Fibroblast of peridontal ligament (primary cell): ENCODE results near the gene ATP9B.
"Not testable (repeated sequence)": the region's sequence is repeated elsewhere in the genome, so short reads cannot be mapped to it uniquely, and the experiment has no call there.

Experiments used
- DNase-seq: peaks from one replicate; pipeline ENCODE4 v3.0.0-alpha.2; 2010; ENCODE audit errors: extremely low read depth

The ATP9B gene

DNA sequence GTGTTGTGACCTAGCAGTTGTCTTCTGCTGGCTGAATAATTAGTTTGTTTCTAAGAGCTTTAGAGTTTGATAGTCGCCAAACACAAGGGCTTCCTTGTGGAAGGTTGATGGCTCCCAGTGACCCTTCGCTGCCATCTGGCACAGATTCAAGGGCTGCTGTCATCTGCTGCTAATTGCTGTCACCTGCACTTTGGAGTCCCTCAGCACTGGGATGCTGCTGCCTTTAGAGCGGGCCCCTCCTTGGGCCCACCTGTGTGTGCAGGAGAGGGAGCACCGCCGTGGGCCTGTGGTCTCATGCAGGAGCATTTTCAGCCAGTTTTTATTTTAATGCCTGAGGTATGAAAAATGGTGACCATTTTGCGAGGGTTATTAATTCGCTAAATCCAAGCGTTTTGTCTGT is 172.6 kb downstream of the ATP9B start:
- no peak for DNase-seq

DNA sequence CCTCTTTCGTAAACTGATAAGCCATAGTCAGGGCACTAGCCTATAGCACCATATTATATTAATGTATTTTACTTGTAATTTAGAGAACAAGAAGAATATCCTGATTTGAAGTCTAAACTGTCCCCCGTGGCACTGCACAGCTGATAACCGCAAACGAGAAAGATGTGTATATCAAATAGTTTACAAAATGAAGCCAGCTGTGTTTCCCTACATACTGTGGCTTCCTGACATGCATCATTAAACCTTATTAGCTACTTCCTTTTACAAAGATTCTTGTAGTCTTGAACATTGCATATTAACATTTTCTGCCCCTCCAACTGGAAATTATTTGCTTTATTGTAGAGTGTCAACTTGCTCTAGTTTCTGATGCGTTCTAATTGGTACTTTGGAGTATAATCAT is 173.1 kb downstream of the ATP9B start:
- peak; percentile 1 for DNase-seq

DNA sequence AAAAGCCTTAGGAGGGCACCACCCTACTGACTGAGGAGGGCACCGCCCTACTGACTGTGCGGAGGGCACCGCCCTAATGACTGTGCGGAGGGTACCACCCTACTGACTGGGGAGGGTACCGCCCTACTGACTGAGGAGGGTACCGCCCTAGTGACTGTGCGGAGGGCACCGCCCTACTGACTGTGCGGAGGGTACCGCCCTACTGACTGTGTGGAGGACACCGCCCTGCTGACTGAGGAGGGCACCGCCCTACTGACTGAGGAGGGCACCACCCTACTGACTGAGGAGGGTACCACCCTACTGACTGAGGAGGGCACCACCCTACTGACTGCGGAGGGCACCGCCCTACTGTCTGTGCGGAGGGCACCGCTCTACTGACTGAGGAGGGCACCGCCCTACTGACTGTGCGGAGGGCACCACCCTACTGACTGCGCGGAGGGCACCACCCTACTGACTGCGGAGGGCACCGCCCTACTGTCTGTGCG is 176.4 kb downstream of the ATP9B start:
- DNase-seq = no peak

DNA sequence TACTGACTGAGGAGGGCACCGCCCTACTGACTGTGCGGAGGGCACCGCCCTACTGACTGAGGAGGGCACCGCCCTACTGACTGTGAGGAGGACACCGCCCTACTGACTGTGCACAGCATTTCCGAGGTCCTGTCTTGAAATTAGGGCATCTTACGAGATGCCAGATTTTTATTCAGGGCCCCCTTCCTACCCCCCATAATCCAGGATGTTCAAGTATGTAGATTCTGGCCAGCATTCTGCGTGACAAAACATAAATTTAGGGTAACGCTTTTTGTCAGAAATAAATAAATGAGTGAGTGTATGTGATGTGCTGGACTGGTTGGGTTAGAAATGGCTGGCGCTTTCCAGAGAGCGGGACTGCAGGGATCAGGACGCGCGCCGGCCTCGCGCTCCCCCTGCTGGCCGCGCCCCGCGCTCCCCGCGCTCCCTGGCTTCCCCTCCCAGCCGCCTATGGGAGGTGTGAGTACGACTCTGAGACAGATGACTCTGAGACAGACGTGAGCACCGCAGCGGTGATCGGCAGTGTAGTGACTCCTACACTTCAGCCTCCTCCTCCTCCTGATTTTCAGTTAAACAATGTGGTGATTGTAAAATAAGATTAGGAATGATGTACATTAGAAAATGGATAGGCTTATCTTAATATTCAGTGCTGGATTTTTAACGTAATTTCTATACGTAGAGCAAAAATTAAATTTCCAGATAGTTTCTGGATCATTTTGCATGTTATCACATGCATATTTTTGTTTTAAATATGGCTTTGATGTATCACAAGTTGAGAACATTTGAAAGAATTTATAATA is 177.3 kb downstream of the ATP9B start:
- peak; percentile 53 for DNase-seq

DNA sequence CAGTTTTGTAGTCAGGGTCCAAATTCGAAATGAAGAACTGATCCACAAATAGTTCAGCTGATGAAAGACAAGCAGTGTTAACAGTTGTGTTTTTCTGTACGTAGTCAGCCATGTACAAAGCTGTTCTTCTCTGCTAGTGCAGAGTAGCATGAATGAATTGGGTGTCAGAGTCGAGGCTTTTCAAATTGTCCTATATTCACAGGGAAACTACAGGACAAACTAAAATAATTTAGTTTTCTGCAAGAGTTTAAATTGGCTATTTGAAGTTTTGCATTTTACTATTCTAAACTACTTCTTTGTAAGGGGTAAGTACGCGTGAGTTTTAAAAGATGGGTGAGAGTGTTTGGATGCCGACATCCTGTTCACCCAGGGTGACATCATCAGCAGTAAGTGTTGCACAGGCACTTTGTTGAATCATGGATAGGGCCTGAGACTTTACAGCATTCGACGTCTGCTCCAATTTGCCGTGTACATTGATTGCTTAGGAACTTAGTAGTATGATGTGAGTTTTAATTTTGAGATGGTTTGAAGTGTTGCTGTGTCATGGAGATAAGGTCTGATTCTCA is 179.4 kb downstream of the ATP9B start:
- no peak for DNase-seq

DNA sequence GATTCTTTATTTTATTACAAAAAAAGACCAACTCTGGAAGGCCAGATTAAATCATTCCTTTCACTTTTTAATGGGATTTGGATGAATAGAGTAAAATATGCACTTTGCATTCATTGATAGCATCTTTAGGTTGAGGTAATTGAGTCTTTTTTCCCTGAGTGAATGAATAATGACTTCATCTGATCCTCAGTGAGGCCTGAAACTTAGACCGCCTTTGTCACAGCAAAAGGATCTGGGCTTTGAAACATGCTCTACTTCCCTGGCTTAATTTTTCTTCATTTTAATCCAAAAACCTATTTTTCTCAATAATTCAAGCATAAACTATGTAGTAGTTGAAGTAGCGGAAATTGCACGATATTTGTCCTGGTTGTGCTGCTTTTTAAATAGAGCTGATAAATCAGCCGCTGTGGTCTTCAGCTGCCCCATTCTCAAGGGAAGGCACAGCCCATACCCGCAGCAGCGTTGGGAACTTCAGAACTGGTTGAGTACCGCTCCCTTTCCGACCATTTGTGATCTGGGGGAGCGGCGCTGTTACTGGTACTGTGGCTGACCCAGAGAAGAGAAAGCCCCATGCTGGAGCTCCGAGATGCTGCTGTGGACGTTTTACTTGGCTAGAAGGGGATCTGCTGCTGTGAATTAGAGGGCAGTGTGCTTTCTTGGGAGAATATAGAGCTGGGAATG is 181.2 kb downstream of the ATP9B start:
- DNase-seq = no peak

DNA sequence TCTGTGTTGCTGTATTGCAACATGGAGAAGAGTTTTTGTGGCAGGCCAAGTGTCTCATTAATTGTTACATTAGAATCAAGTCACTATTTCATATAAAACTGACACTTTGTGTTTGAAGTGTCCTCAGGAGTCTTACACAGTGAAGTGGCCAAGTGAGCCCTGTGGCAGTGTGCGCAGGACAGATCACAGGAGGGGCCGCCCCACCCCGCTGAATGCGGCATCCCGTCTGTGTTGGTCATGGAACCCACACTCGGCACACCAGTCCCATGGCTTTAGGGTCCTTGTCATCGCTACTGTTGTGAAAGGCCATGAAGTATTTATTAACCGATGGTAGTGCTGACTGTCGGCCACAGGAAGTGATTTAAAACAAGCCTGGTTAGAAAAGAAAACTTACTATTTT is 181.8 kb downstream of the ATP9B start:
- no peak for DNase-seq

DNA sequence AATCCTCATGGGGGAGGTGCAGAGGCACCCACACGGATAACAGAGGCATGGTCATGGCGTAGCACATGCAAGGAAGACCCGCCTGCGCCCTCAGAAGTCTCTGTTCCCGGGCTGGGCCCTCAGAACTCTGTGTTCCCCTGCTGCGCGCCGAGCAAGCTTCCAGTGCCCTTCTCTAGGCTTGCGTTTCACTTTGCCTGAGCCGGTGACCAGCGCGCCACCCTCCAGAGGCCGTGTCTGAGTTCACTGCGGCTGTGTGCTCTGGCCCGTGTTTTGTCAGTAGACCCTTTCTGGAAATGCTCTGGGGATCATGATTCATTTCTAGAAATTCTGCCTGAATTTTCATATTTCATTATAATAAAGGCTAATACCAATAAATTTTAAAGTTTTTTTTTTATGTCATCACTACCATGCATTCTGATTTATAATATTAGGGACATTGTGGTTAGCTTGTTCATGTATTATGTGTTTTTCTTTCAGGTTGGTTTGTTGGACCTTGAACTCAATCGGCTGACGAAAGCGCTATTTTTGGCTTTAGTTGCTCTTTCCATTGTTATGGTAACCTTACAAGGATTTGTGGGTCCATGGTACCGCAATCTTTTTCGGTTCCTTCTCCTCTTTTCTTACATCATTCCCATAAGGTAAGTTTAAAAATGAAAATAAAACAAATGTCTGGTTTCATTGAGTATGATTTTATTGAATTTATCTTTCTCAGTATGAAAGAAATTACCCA is 183.9 kb downstream of the ATP9B start:
- no peak for DNase-seq

DNA sequence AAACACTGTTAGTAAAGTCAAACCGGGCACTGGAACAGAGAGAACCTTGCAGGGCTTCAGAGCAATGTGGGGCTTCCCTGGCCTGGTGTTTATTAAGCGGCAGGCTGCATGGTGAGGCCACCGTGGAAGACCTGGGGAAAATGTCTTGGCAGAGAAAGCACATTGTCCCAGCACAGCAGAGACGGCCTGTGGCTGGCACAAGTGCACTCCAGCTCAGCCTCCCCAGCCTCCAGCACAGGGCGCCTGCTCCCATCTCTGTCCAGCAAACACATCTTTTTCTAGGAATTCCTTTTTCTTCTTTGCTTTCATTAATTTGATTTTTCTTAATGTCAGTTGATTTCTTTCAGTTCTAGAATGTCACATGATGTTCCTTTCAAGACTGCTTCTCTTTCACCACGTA is 188.3 kb downstream of the ATP9B start:
- no peak for DNase-seq

DNA sequence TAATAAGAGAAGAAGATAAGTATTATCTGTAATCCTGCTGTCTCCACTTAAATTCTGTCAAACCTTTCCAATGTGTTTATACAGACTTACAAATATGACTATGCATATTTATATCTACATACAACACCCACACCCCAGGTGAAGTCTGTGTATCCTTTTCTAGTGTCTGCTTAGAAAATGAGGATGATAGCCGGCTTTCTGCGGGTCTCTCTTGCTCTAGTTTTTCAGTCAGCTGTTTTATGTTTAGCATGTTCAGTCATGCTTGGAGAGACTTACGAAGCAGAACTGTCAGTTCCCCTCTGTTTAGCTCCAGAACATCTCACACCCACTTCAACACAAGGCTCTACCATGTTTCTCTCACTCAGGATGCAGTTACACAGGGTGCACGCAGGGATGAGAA is 189.3 kb downstream of the ATP9B start:
- DNase-seq = no peak

DNA sequence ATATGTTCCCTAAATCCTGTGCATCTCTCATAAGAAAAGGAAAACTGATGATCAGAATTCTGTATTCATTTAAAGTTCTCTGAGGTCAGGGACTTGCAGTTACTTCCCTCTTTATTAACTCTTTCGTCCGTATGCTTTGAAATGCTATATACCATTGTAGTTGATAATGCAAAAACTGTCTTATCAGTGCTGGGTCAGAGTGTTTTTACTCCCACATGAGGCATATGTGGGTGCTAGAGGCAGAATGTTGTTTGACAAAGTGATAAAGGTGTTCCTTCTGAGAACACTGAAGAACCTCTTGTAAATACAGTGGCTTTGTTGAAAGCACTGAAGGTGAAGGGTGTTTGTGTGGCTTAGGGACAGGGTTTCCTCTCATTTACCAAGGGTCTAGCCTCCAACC is 190.0 kb downstream of the ATP9B start:
- DNase-seq = no peak

DNA sequence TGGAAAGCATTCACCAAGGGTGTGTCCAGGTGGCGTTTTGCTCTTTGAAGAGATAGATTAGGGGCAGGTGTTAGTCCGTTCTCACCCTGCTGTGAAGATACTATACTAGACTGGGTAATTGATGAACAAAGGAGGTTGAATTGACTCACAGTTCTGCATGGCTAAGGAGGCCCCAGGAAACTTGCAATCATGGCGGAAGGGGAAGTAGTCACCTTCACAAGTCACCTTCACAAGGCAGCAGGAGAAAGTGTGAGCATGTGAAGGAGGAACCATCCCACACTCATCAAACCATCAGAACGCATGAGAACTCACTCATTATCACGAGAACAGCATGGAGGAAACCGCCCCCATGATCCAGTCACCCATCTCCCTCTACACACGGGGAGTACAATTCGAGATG is 190.8 kb downstream of the ATP9B start:
- DNase-seq = no peak

DNA sequence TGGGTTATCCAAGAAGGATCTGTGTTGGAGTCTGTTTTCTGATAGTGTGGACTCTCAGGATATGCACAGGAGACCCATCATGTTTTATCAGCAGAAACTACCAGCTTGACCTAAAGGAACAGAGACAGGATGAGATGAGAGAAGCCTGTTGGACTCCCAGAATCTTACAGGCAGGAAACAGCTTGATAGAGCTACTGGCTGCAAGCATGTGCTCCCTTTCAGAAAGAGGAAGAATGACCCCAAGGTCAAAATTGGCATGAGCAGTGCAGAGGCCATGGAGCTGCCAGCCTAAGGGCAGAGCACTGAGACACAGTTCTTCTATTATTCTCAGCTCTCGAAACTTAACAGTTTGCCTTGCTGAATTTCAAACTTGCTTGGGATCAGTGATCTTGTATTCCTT is 191.3 kb downstream of the ATP9B start:
- DNase-seq = no peak

DNA sequence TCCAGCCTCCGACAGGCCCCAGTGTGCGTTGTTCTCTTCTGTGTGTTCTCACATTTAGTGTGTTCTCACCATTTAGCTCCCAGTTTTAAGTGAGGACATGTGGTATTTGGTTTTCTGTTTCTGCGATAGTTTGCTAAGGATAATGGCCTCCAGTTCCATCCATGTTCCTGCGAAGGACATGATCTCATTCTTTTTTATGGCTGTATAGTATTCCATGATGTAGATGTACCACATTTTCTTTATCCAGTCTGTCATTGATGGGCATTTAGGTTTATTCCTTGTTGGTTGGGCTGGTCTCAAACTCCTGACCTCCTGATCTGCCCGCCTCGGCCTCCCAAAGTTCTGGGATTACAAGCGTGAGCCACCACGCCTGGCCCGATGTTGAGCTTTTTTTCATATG is 195.9 kb downstream of the ATP9B start:
- not testable (repeated sequence) for DNase-seq

DNA sequence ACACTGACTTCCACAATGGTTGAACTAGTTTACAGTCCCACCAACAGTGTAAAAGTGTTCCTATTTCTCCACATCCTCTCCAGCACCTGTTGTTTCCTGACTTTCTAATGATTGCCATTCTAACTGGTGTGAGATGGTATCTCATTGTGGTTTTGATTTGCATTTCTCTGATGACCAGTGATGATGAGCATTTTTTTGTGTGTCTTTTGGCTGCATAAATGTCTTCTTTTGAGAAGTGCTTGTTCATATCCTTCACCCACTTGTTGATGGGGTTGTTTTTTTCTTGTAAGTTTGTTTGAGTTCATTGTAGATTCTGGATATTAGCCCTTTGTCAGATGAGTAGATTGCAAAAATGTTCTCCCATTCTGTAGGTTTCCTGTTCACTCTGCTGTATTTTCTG is 202.6 kb downstream of the ATP9B start:
- DNase-seq = not testable (repeated sequence)

DNA sequence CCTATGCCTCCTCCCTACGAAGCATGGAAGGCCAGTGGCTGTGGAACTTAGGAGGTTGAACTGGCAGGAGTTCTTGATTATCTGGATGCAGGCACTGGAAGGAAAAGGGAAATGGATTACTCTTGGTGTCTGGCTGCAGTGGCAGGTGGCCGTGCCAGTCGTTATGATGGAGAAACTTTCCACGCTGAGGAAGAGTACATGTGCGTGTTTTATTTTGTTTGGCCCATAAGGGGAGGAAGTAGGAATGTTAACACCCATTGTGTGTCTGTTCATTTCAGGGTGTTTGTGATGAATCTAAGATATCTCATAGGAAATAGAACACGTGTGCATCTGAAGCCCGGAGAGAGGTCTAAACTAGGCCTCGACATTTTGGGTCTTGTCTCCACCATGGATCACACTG is 203.7 kb downstream of the ATP9B start:
- DNase-seq = no peak

DNA sequence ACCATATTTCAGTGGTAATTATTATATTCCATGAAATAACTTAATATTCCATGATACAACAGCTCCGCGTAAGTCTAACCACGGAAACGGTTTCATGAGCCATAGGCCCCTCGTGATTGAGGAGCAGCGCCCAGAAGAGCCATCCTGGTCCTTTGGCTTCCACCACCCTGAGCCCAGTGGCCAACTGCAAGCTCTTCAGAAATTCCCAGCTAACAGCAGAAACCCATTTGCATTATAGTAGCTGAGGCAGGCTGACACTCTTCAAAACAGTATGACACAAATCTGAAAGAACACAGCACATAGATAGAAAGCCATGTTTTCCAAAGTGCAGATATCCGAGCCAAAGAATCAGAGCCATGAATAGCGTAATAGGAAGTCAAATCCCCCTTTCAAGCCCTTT is 205.6 kb downstream of the ATP9B start:
- DNase-seq = no peak

DNA sequence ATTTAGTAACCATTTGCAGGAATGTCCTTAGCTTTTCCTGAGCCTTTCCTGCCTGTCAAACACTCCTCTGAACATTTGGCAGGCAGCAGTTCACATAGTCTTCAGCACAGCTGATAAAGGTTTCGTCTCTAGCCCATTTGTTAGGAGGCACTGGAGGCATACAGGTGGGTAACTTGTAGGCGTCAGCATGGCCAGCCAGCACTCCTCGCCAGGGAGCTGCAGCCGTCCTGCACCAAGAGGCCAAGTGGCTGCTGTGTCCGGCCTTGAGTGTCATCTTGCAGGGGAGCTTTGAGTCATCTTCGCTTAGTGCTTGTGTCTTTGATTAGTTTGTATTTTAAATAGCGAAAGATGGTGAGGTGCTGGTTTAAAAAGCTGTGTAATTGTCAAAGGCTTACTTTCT is 206.3 kb downstream of the ATP9B start:
- DNase-seq = no peak

DNA sequence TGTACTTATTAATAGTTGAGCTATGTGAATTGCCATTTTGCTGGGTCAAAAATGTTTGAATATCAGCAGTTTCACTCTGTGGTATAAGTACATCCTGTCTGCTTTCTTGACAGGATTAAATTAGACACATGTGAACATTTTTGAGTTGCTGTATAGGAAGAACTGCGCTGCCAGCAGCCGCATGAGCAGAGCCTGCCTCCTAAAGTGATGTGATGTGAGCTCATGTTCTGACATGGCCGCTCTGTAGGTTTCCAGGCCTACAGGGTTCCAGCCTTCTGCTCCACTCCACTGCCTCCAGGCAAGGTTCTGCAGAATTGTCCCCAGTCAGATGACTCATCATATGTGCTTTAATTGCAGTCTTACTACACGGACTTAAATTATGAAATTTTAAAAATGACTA is 206.8 kb downstream of the ATP9B start:
- DNase-seq = peak; percentile 7

DNA sequence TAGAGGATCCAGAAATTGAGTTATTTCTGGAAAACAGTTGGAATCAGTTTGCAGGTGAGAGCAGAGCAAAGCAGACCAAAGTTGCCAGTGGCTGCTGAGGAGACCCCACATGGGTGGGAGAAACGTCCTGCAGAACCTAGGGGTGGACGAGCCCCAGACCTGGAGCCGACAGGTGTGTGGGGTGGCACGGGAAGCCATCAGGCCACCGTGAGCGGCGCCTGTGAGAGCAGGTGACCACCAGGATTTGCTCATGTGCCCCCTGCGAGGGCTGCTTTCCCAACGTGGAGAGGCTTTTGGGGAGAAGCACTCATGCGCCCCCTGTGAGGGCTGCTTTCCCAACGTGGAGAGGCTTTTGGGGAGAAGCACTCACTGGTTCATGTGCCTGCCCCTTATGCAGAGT is 209.7 kb downstream of the ATP9B start:
- no peak for DNase-seq

DNA sequence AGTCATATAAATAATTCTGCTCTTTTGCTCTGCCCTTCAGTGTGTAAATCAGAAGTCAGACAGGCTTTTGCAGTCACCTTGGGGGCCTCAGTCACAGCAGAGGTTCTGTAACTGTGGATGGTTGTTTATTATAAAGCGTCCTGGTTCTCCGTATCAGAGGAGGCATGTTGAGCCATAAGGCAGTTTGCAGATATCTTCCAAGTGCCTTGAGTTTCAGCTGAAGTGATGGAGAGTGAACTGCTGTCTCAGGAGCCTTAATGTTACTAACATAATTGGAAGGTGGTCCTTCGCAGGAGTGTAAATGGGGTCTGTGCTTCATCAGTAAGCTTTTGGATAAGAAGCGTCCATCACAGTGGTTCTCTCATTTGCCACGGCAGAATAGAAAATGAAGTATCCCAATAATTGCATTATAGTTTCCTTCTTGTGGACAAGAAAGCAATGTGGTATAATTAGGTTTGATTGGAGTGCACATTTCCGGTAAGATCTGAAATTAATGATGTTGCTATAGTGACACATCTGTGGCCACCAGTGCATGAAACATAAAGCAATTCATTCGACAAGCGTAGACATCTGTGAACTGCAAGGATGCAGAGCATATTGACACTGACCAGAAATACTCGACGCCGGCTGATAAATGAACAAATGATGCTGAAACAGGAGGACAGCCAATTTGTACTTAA is 214.1 kb downstream of the ATP9B start:
- no peak for DNase-seq

DNA sequence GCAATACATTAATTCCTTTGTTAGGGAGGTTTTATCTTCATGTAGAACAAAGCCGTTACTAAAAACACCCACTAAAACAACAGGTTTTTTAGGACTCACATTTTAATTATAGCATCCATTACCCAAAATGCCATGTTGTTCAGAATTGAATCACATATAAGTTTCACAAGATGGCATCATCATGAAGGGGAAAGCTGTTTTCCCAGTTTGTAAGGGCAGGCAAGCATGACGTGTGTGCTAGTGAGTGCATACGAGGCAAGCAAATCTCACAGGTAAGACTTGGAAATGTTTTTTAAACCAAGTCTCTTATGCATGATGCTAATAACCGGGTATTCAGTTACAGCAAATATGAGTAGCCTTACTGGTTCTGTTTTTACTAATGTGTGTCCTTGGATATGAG is 214.7 kb downstream of the ATP9B start:
- DNase-seq = no peak
